Activated CD8-positive, alpha-beta memory T cell treated with anti-CD3 and anti-CD28 coated beads for 4 hours (primary cell): ENCODE data around the gene ABCB11.
"Not testable (repeated sequence)": the region's sequence is repeated elsewhere in the genome, so short reads cannot be mapped to it uniquely, and the experiment has no call there.

Experiments
- DNase-seq, 2 donors: peaks; one replicate each; pipeline ENCODE4 v3.0.0-alpha.2; 2020; ENCODE audit warnings: low read depth in 2 of 2

The ABCB11 gene

DNA sequence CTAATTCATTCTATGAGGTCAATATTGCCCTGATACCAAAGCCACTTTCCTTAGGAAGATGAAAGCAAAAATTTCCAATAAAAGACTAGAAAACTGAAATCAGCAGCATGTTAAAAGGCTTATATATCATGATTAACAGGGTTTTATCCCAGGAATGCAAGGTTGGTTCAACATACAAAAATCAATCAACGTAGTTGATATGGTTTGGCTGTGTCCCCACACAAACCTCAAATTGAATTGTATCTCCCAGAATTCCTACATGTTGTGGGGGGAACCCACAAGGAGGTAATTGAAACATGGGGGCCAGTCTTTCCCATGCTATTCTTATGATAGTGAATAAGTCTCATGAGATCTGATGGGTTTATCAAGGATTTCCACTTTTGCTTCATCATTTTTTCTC lies 11.7 kb upstream of the ABCB11 start:
- no peak for DNase-seq

DNA sequence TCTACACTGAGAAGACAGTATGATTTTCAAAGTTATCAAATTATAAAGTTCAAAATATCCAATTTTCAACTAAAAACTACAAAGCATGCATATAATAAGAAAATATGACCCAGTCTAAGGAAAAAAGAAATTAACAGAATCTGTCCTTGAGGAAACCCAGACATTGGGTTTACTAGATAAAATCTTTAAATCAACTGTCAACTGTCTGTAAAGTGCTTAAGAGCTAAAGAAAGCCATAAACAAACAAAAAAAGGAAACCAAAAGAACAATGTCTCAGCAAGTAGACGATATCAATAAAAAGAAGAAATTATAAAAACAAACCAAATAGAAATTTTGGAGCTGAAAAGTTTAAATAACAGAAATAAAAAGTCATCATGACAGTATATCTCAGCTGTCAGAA lies 10.5 kb upstream of the ABCB11 start:
- DNase-seq = no peak

GRCh38 chr2:169039702-169040101 lies 8.6 kb upstream of the ABCB11 start:
- DNase-seq = no peak

GRCh38 chr2:169038338-169038757 lies 7.2 kb upstream of the ABCB11 start:
- no peak for DNase-seq

- no peak for DNase-seq
Measured at GRCh38 chr2:169036736-169037440, 5.8 kb upstream of the ABCB11 start.

DNA sequence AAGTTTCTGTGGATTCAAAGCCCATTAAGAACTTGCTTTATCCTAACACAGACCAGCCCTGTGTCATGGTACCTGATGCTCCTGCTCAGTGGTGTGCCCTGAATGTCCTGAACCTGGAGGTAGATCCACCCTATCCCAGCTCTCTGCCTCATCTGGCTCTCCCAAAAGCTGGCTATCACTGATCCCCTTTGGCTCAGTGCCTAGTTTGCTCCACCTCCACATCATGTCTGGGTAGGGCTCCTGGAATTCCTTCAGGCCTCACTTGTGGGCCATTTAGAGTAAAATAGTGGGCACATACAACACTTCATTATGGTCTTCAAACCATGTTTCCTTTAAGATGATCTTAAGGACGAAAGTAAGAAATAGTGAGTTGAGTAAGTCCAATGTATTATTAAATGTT lies 4.8 kb upstream of the ABCB11 start:
- DNase-seq = no peak

DNA sequence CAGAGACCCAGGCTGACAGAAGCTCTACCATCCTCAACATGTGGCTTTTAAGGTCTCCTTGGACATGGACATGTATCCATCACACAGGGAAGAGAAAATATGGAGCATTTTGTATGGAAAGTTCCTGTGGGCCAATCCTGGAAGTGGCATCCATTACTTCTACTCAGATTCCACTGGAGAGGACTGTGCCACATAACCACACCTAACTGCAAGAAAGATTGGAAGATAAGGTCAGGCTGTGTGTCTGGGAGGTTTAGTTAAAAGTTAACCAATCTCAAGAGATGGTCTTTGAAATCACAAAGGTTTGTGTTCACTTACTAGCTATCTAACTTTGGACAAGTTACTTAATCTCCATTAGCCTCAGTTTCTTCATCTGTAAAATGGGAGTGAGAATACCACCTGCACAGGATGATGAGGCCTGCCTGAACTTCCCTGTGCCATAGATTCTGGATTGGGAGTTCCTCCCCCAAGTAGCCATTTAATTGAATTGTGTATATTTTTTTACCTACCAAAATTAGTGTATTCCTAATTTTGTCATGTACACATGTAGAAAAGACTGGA lies 3.9 kb upstream of the ABCB11 start:
- no peak for DNase-seq

GRCh38 chr2:169034256-169034655 lies 3.1 kb upstream of the ABCB11 start:
- DNase-seq = no peak

- DNase-seq = no peak
Measured at GRCh38 chr2:169029341-169029740, 1.8 kb downstream of the ABCB11 start.

DNA sequence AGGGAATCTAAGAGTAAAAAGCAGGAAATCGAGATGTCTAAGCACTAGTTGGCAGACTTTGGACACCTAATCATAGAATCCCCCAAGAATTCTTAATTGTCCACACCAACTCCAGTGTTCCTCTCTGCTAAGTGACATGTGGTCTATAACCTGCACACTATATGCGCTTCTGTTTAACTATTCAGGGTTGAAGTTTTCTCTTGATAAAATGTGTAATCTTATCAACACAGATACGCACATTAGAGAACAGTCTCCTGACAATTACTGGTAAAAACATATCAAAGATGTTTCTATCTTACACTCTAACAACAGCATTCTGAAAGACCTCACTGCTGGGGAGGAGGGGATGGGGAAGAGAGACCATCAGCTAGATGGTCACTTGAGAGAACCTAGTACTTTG lies 3.9 kb downstream of the ABCB11 start:
- no peak for DNase-seq

DNA sequence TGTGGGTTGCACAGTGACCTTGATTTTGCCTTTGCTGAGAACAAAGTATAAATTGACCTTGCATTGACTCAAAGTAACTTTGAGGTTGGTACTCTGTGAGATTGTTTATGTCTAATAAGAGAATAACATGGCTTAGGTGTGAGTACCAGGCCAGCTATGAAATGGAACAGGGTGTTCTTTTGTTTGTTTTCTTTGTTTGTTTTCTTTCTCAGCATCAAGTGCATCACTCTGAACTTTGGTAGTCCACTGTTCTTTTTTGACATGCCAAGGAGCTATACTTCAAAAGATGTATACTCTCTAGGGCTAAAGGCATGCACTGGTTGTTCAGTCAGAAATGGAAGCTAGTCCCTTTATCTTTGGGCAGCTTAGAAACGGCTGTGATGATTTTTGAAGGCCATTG lies 5.1 kb downstream of the ABCB11 start:
- DNase-seq = no peak

DNA sequence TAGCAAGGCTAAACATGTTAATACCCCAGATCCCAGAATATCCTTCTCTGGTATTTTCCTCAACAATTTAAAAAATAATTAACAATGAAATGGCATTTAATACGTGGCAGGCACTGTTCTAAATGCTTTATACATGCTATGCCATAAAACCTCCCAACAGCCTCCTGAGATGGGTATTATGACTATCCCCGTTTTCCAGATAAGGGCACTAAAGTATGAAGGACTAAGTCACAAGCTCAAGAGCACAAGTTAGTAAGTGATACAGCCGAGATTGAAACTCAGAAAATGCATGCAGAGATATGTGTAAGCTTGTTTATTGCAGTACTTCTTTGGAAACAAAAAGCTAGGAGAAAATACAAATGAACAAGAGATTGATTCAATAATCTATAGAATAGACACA lies 8.0 kb downstream of the ABCB11 start:
- no peak for DNase-seq

DNA sequence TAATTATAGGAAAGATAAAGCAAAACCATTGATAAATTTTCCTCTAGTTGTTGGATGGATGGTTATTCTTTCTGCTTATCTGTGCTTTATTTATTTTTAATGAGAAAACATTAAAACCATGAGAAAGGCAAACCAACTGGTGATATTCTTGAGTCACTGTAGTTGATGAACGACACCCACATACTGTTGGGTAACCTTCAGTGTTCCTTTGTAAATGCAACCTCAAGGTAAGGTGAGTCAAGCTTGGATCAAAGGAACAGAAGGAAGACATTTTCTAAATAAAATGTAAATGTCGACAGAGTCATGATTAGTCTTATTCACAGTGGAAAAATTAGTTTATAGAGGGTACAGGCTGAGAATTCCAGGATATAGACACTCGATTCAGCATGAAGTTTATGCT lies 12.7 kb downstream of the ABCB11 start:
- no peak for DNase-seq

DNA sequence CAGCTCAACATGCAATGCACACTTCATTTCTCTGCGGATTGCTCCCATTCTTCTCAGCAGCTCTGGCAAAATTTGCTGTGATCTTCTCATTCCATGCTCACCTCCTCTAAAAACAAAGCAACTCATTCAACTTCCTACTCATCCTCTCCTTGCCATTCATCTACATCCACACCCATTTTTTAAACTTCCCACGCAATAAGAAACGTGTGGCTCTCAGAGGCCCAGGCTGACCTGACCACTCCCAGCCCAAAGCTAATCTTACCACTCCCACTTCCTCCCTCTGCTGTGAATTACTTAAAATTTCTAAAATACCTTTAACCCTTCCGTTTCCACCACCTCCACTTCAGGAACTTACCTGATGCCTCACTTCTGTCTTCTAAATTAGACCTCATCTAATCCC lies 15.2 kb downstream of the ABCB11 start:
- no peak for DNase-seq

DNA sequence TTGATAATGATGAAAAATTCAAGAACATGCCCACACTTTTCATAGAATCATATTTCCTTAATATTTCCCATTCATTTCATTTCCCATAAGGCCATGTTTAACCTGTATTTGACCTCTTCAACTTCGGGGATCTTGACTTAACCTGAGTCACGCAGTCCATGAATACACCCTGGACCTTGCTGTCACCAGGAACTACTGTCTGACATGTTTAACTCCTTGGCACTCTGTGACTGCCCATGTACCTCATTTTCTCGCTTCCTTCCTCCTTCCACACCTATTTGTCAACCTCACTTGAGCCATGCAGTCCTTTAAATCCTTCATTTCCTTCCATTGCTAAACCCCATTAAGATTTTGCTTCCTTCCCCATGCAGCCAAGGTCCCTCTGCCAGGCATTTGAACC lies 16.3 kb downstream of the ABCB11 start:
- DNase-seq = no peak

DNA sequence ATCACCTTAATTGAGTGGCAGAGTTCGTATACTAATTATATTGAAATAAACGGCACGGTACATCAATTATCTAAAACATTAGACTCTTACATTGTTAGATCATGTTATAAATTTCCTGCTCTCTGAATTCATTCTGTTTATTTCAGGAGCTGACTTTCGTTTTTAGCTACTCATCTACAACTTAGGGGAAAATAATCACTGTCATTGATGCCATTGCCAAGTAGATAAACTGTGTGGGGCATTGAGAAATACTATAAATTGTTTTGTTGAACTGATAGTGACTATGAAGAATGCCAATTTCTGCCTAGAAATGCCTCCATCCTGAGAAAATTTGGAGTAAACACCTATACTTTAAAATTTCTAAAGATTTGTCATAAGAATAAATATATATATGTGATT lies 17.5 kb downstream of the ABCB11 start:
- DNase-seq = no peak

DNA sequence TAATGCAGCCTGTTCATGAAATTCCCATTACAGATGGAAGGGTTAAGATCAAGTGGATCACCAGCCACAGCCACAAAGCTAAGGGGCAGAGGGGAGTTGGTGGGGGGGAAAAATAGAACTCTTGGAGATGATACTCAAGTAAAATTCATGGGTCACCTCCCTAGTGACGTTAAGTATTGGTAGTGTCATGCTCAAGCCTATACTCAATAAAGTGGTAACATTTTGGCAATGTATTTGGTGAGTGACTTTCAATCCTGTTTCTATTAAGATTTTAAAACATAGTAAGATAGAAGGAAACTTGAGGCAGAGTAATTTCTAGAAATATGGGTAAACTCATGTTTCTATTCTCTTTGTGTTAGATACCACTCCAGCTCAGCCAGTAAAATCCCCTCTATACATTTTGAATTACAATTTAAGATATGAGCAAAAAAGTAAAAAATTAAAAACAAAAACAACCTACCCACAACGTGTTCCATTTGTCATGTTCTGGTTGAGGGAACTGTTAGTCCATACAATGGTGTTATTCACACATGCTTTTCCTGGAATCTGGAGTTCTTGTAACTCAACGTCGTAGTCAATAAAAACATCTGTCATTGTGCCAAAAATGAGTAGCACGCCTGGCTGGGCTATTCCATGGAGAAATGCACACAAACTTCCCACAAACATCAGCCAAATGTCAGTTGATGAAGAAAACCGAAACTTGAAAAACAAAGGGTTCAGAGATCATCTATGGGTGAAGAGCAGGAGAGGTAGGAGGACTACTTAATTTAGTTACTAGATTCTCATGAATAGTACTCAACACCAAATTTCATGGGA lies 18.1 kb downstream of the ABCB11 start:
- no peak for DNase-seq

DNA sequence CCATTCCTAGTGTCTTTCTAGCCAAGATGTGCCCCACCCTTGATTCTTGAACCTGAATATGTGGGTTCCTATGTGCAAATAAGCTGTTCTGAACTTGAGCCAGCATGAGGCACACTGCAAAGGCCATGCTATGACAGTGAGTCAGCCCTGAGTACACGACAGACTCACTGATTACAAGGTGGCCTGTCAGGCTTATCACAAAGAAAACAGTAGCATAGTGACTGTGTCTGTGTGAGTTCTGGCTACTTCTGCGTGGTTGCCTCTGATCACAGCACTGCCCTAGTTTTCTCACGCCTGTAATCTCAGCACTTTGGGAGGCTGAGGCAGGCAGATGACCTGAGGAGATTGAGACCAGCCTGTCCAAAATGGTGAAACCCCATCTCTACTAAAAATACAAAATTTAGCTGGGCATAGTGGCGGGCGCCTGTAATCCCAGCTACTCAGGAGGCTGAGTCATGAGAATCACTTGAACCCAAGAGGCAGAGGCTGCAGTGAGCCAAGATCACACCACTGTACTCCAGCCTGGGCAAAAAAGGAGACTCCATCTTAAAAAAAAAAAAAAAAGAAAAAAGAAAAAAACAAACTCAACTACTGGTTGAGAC lies 18.8 kb downstream of the ABCB11 start:
- not testable (repeated sequence) for DNase-seq

DNA sequence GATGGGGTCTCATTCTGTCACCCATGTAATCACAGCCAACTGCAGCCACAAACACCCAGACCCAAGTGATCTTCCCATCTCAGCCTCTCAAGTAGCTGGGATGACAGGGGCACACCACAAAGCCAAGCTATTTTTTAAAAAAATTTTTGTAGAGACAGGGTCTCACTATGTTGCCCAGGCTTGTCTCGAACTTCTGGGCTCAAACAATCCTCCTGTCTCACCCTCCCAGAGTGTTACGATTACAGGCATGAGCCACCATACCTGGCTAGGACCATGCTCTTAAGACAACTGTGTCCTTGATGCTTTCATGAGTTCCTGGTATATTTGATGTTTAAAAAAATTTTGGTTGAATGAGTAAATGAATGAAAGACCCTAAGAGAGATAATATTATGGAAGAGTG lies 19.4 kb downstream of the ABCB11 start:
- DNase-seq = no peak

DNA sequence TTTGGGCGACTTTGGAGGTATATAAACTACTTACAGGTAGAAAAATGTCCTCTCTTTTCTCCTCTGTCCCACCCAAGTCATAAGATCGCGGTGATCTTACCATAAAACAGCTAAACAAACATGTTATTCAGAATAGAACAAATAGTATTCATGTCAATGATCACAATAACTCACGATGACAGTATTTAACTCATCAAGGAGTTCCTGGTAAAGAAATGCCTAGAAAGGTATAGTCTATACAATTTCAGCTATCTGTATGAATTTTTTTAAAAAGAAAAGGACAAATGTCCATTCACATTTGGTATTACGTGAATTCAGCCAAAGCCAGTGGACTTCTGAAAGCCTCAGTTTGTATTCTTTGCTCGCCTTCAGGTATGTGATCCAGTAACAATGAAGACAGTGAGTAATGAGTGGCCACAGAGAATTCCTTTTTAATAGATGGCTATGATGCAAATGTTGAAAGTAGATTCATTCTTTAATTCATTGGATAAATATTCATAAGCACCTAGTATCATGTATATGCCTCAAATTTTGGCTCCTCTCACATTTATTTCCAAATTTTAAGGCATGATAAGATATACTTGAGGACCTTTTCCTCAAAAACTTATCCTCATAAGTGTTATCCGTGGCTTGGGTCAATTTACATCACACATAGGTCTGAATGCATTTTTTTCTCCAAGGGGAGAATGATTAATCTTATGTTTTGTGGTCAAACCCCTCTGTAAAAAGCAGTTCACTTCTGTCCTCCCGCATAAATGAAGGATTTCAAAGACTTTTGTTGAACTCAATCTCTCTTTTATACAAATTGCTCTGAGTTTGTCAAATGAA lies 20.3 kb downstream of the ABCB11 start:
- DNase-seq = no peak

GRCh38 chr2:169009865-169010579 lies 21.1 kb downstream of the ABCB11 start:
- no peak for DNase-seq
